ENCODE results near the gene INO80E.
A peak's percentile ranks its signal among the peaks of the same experiment; 100 is the strongest.
"Not testable (repeated sequence)": the region's sequence is repeated elsewhere in the genome, so short reads cannot be mapped to it uniquely, and the experiment has no call there.

The INO80E gene

GRCh38 chr16:30010844-30011713 is 15.0 kb downstream of the INO80E start, which contains the start of gene DOC2A:
TSS of gene DOC2A (minus strand) at chr16:30011027. CDS start at chr16:30010222, 805 bp downstream.
- DNase-seq = peak; percentile 78

GRCh38 chr16:30011714-30012504 is 15.9 kb downstream of the INO80E start:
- DNase-seq = no peak

- DNase-seq = not testable (repeated sequence)
Observed at GRCh38 chr16:30012598-30012997, 16.6 kb downstream of the INO80E start.

- DNase-seq = not testable (repeated sequence)
Observed at GRCh38 chr16:30015450-30015849, 19.4 kb downstream of the INO80E start.

GRCh38 chr16:30016555-30017276 is 20.7 kb downstream of the INO80E start:
- DNase-seq = no peak

GRCh38 chr16:30017277-30017656 is 21.2 kb downstream of the INO80E start:
- no peak for DNase-seq

GRCh38 chr16:30017937-30018336 is 21.9 kb downstream of the INO80E start:
- DNase-seq = not testable (repeated sequence)

GRCh38 chr16:30018731-30019158 is 22.7 kb downstream of the INO80E start:
- DNase-seq = no peak

- no peak for DNase-seq
Observed at GRCh38 chr16:30022887-30023286, 26.8 kb downstream of the INO80E start, which contains the start of gene C16orf92. TSS of gene C16orf92 (plus strand) at chr16:30023198. CDS start at chr16:30023341, 143 bp downstream.

- no peak for DNase-seq
Observed at GRCh38 chr16:30023586-30023985, 27.5 kb downstream of the INO80E start.

GRCh38 chr16:30024451-30024850 is 28.4 kb downstream of the INO80E start:
- no peak for DNase-seq

- DNase-seq = no peak
Observed at GRCh38 chr16:30025156-30025555, 29.1 kb downstream of the INO80E start.

- DNase-seq = no peak
Observed at GRCh38 chr16:30025574-30025973, 29.5 kb downstream of the INO80E start.

GRCh38 chr16:30026449-30026848 is 30.4 kb downstream of the INO80E start:
- DNase-seq = no peak

GRCh38 chr16:30027588-30028437 is 31.8 kb downstream of the INO80E start:
- peak; percentile 38 for DNase-seq

- DNase-seq = peak; percentile 53
Observed at GRCh38 chr16:30028438-30029076, 32.5 kb downstream of the INO80E start.

- DNase-seq = peak; percentile 41
Observed at GRCh38 chr16:30030011-30030685, 34.1 kb downstream of the INO80E start.

GRCh38 chr16:30030841-30031413 is 34.9 kb downstream of the INO80E start, which contains the start of gene TLCD3B:
TSS of gene TLCD3B (minus strand) at chr16:30031271. CDS start at chr16:30030527, 744 bp downstream.
- peak; percentile 75 for DNase-seq

GRCh38 chr16:30031477-30031918 is 35.5 kb downstream of the INO80E start:
- no peak for DNase-seq
